Activated CD4-positive, CD25-positive, alpha-beta regulatory T cell treated with anti-CD3 and anti-CD28 coated beads, Interleukin-2, amount 50 U/mL, for 16 hours (primary cell): Measurements from ENCODE around the gene HDAC6.
"Not testable (repeated sequence)": the region's sequence is repeated elsewhere in the genome, so short reads cannot be mapped to it uniquely, and the experiment has no call there.

Source experiments
- DNase-seq: peaks from one replicate; pipeline ENCODE4 v3.0.0-alpha.2; 2020; ENCODE audit warnings: low read depth, low spot score

The HDAC6 gene

DNA sequence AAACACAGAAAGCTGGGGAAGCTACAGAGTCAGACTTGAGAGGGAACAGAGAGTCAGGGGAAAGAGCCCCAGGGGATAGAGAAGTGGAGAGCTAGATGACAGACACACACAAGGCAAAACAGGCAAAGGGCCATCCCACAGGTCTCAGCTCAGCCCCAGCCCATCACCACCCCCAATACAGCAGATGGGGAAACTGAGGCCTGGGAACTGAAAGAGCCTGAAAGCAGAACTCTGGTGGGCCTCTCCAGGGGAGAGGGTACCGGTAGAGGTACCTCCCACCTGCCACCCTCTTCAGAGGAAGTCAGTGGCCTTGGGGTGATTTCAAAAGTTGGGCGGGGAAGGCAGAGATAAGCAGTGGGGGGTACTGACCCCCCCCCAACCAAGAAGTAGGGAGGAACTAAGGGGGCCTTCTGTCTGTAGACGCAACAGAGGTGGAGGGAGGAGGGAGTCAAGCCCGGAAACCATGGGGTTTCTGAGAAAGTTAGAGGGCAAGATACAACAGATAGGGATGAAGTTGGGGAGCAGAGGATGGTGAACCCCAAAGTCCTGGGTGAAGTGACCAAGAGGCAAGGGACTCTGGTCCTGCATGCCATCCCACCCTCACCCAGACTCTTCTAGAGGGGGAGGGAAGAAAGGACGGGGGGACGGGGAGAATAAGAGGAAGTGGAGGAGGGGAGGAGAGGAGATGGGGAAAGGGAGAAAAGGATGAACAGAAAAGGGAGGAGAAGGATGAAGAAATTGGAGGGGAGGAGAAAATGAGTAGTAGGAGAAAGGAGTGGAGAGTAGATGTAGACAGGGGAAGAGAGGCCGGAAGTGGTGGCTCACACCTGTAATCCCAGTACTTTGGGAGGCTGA, 12.3 kb upstream of the HDAC6 start:
- no peak for DNase-seq

DNA sequence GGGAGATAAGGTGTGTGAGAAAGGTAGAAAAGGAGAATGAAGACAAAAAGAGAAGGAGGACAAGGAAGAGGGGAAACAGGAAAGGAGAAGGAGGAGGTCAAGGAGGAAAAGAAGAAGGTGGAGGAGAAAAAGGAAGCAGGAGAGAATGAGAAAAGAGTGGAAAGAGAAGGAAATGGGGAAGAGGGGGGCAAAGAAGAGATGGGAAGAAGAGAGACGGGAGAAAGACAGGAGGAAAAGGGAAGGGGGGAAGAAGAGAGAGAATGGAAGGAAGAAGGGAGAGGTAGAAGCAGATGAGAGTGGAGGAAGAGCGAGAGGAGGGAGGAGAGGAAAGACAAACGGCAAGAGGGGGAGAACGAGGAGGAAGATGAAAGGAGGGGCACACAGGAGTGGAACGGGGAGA, 11.4 kb upstream of the HDAC6 start:
- DNase-seq = no peak

DNA sequence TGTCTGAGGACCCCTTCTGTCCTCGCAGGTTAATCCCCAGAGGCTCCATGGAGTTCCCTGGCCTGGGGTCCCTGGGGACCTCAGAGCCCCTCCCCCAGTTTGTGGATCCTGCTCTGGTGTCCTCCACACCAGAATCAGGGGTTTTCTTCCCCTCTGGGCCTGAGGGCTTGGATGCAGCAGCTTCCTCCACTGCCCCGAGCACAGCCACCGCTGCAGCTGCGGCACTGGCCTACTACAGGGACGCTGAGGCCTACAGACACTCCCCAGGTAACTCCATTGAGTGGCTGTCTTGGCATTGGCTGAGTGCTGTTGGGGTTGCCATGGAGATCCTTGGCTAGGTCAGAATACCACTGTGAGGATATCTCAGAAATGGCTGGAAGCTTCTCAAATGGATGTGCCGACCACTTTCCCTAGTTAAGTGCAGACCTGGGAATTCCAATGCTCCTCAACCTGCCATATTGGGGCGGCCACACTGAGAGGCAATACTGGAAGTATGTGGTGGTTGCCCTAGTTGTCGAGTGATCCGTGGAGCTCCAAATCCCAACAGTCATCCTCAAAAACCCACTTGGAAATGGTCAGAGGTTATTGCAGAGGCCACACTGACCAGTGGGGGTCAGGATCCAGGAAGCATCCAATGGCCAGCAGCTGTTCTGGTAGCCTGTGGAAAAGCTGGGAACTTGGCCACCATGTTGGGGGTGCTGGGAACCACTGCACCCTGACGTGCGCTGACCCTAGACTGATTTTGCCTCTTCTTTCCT, 10.6 kb upstream of the HDAC6 start:
- DNase-seq = no peak

DNA sequence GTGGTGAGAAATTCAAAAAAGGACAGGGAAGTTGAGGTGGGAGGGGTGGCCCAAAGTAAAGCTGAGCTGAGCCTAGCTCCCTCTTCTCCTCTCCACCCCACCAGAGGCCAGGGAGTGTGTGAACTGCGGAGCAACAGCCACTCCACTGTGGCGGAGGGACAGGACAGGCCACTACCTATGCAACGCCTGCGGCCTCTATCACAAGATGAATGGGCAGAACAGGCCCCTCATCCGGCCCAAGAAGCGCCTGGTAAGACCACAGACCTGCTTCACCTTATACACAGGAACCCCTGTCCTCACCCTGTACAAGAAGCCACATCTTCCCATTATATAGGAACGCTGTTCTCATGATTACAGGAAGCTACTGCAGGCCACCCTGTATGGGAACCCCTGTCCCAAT, 9.6 kb upstream of the HDAC6 start:
- DNase-seq = no peak

DNA sequence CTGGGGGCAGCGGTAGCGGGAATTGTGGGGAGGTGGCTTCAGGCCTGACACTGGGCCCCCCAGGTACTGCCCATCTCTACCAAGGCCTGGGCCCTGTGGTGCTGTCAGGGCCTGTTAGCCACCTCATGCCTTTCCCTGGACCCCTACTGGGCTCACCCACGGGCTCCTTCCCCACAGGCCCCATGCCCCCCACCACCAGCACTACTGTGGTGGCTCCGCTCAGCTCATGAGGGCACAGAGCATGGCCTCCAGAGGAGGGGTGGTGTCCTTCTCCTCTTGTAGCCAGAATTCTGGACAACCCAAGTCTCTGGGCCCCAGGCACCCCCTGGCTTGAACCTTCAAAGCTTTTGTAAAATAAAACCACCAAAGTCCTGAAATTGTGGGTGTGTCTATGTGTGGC, 7.9 kb upstream of the HDAC6 start:
- no peak for DNase-seq

DNA sequence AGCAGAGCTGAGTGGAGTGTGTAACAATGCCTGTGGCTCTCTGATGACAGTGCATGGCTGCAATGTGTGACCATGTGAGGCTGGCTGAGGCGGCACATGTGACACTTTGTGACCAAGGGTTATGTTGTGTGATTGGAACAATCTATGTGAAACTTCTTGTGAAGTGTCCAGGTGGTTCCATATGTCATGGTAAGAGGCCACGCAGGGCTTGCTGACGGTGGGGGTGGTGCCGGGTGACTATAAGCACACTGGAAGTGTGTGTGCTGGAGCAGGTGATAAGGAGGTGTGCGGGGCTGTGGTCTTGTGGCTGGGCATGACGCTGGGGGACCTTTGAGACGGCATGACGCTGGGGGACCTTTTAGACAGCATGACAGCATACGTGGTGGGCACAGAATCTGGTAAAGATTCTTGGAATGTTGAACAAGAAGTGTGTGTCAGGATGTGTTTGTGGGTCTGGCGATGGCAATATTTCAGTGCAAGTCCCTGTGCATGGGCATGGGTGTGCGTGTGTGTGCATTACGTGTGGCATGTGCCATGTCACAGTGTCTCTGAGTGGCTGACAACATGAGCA, 7.4 kb upstream of the HDAC6 start:
- DNase-seq = no peak

DNA sequence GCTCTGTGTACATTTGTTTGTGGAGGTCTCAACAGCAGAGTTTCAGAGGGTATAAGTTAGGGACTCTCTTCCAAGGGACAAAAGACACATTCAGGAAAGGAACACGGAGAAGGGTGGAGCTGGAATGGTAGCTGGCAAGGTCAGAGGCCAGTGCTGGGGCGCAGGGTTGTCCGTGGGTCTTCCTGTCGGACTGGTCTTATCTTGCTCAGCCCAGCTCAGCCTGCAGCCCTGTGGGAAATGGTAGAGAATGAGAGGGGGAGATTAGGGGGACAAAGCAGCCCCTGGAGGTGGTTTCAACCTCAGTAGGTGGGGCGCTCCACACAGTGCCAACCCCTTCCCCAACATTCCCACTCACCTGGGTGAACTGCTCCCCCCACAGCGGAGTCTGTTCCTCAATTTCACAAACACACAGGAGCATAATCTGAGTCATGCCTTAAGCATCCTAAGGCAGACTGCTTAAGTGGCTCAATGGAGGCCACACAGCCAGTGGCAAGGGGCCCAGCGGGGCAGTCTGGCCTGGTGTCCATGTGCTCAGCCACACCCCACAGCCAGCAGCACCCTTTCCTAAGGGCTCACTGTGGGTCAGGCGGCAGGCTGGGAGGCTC, 6.9 kb upstream of the HDAC6 start:
- DNase-seq = no peak

DNA sequence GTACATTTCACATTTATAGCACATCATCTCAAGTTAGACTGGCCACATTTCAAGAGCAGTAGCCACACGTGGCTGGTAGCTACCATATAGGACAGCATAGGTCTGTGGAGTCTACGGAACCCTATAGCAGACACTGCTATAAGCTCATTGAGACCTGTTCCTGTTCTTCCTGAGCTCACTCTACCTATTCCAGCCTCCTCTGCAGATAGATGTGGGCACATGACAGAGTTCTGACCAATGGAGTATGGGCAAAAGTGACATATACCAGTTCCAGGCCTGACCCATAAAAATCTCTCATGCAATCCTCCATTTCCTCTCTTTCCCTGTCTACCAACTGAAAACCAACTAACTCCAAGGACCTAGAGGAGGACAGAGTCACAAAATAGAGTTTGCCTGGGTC, 3.5 kb upstream of the HDAC6 start:
- no peak for DNase-seq

DNA sequence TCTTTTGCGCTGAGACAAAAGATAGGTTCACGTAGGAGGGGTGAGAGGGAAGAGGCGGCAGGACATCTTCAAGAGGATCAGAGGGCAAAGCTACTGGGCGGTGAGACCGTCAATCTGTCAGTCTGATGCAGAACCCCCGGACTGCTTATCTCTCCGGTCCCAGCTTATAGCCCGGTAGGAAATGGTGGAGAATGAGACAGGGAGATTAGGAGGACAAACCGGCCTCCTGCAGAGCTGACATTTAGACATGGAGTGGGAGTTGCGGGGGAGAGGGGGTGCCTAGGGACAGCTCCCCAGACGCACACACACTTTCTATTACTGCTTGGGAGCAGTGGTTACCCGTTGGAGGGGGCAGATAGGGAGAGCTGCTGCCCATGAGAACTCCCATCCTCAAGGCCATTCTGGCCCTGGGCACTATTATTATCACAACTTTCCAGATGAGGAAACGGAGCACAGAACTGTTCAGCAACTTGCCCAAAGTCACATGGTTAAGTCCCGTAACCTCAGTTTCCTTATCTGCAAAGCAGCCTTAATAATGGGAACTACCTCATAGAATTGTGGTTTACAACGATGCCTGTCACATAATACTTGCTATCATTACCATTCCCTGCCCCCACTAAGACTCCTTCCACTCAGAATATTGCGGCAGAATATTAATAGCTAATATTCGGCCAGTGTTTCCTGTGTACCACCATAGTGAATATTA, 1.1 kb upstream of the HDAC6 start:
- DNase-seq = no peak

DNA sequence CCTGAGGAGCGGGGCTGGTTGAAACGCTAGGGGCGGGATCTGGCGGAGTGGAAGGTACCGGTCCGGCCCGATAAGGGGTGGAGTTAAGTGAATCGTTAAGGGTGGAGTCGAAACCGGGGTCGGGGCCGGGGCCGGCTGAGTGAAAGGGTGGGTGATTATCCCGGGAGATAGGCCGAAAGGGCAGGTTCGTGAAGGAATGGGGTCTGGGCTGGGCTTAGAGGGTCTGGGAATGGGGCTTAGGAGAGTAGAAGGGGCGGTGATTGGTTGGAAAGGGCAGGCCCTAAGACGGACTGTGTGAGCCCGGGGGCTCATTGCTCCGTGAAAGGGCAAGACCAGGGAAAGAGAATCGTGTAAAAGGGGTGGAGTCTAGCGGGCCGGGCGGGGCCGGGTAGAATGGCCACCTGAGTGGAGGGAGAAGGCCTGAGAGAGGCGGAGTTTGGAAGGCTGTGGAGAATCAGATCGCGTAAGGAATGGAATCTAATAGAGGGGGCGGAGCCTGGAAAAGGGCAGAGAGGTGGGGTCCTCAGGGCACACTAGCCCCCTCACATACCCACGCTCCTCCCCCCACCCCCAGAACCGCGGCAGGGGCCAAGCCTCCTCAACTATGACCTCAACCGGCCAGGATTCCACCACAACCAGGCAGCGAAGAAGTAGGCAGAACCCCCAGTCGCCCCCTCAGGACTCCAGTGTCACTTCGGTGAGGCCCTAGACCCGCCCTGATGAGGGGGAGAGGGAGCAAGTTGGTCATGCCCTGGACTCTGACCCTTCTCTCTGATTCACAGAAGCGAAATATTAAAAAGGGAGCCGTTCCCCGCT, 430 bp downstream of the HDAC6 start:
- peak; percentile 4 for DNase-seq

DNA sequence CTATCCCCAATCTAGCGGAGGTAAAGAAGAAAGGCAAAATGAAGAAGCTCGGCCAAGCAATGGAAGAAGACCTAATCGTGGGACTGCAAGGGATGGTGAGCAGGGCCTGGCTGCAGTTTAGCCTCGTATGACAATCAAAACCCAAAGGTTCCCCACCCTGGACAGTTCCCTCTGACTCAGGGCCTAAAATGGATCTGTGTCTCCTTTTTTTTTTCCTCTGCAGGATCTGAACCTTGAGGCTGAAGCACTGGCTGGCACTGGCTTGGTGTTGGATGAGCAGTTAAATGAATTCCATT, 986 bp downstream of the HDAC6 start:
- DNase-seq = no peak

DNA sequence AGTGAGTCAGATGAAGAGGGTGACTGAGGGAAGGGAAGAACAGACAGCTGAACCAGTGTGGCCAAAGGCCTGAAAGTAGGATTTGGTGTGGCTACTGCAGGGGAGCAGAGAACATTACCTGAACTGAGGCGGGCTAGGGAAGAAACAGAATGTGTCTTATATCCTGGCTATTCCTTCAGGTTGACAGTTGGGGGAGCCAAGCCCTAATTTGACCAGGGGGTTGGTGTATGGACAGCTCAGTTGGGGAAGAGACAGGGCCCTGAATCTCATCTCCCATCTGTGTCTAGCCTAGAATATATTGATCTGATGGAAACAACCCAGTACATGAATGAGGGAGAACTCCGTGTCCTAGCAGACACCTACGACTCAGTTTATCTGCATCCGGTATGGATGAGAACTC, 4.2 kb downstream of the HDAC6 start:
- no peak for DNase-seq

DNA sequence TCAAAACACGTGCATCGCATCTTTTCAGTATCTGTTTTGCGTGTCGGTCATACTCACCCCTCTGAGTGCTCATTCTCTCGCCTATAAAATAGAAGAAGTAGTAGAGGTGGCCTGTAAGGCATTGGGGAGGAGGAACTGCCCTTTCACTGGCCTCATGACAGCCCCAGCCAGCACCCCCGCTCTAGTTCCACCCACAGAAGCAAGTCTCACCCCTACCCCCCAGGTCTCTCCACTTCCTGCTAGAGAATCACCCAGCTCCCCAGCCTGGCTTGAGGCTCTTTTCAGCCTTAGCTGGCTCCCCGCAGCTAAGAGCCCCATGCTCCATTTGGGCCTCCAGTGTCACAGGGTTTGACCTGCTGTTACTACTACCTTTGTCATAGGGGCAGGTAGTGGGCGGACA, 11.8 kb downstream of the HDAC6 start:
- DNase-seq = no peak

DNA sequence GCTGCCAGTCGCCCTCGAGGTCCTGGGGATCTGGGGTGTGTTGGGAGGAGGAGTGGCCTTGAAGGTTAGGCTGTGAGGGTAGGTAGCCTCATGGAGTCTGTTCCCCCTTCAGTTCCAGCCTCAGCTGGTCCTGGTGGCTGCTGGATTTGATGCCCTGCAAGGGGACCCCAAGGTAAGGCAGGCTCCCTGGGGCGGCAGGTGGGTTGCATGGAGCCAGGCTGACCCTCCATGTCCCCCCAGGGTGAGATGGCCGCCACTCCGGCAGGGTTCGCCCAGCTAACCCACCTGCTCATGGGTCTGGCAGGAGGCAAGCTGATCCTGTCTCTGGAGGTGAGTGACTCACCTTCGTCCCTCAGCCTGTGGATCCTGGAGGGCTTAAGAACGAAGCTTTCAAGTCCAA, 12.9 kb downstream of the HDAC6 start:
- no peak for DNase-seq

DNA sequence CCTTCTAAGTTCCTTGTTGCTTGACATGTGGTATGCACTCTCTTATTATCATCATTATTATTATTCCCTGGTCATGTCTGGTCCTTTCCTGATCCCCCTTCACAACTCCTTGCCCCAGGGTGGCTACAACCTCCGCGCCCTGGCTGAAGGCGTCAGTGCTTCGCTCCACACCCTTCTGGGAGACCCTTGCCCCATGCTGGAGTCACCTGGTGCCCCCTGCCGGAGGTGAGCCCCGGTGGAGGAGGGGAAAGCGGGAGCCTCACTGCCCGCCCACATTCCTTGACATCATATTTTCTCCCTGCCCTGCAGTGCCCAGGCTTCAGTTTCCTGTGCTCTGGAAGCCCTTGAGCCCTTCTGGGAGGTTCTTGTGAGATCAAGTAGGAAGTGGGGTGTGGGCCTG, 13.4 kb downstream of the HDAC6 start:
- DNase-seq = no peak

DNA sequence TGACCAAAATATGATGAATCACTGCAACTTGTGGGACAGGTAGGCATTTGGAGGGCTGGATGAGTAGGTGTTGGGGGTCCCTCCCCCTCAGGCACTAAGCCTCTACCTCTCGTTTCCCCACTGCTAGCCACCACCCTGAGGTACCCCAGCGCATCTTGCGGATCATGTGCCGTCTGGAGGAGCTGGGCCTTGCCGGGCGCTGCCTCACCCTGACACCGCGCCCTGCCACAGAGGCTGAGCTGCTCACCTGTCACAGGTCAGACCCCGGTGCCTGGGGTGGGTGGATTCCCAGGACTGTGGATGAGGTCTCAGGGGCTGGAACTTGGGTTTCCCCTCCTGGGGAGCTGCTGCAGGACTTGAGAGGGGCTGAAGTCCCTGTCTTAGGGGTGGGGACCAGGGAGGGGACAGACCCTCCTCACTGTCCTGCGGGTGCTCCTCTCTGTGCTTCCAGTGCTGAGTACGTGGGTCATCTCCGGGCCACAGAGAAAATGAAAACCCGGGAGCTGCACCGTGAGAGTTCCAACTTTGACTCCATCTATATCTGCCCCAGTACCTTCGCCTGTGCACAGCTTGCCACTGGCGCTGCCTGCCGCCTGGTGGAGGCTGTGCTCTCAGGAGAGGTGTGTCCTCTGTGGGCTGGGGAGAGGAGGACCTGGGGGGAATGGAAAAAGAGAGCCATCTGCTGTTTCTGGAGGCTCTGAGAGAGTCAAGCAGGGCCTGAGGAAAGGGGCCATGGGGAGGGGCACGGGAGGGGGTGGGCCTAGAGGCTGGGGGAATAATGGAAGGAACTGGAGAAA, 14.3 kb downstream of the HDAC6 start:
- no peak for DNase-seq

DNA sequence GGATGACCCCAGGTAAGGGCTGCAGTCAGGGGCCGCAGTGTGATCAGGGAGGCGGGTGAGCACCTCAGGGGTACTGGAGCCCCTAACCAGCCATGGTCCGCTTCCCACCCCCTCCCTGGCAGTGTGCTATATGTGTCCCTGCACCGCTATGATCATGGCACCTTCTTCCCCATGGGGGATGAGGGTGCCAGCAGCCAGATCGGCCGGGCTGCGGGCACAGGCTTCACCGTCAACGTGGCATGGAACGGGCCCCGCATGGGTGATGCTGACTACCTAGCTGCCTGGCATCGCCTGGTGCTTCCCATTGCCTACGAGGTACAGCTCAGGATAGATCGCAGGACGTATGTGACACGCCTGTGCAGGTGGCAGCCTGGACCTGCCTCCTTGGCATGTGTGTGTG, 16.2 kb downstream of the HDAC6 start:
- DNase-seq = no peak

DNA sequence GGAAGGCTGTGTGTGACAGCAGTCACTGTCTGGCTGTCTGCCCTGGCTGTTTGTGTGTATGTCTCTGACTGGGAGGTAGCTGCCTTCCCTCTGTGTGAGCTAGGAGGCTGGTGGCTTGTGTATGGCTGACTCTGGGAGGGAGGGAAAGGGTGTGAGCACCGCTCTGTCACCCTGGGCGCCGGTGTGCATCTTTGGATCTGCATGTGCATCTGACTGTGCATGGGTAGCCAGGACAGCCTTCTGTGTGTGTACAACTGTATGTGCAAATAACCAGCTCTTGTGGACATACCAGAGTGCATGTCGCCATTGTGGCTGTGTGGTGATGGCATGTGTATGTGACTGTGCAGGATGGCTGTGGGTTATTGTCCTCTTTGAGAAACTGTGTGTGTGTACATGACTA, 17.0 kb downstream of the HDAC6 start:
- DNase-seq = no peak

DNA sequence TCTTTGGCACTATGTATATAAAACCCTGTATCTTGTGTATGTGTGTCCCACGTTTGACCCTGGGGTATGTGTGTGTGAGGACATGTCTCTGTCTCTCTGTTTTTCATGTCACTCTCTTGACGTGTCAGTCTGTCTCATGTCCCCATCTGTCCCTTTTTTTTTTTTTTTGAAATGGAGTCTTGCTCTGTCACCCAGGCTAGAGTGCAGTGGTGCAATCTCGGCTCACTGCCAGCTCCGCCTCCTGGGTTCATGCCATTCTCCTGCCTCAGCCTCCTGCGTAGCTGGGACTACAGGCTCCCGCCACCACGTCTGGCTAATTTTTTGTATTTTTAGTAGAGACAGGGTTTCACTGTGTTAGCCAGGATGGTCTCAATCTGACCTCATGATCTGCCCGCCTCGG, 17.5 kb downstream of the HDAC6 start:
- not testable (repeated sequence) for DNase-seq

DNA sequence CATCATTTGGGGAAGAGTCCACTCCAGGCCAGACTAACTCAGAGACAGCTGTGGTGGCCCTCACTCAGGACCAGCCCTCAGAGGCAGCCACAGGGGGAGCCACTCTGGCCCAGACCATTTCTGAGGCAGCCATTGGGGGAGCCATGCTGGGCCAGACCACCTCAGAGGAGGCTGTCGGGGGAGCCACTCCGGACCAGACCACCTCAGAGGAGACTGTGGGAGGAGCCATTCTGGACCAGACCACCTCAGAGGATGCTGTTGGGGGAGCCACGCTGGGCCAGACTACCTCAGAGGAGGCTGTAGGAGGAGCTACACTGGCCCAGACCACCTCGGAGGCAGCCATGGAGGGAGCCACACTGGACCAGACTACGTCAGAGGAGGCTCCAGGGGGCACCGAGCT, 21.2 kb downstream of the HDAC6 start:
- DNase-seq = no peak
